ENCODE results near the gene RNF8.
"Not testable (repeated sequence)": the region's sequence is repeated elsewhere in the genome, so short reads cannot be mapped to it uniquely, and the experiment has no call there.

RNF8 gene

DNA sequence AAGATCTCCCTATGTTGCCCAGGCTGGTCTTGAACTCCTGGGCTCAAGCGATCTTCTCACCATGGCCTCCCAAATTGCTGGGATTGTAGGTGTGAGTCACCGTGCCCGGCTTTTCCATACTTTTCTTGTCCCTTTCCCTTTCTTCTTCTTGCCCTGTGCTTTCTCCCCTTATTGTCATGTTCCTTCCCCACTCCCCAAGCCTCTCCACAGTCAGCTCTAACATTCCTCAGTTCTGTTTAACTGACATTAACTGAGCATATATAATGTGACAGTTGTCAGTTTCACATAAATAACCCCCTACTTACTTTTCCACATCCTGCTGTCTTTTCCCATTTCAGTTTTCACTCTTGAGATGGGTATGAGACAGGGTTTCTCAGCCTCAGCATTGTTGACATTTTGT is 9.5 kb upstream of the RNF8 start:
- Histone ChIP-seq H3K27me3 (replicated peaks in 2 of 5; ENCODE audit: control insufficient read depth in 4 of 5, insufficient read depth in 5 of 5, low read length in 4 of 5) (no peaks in the 10 kb centered on the region), H3K27ac (ENCODE audit: insufficient read depth in 1 of 2, low read depth in 1 of 2, low read length in 2 of 2, poor library complexity in 1 of 2, severe bottlenecking in 2 of 2) (no peak overlapping the region), H3K9me3 (ENCODE audit: control extremely low read depth in 1 of 5, control insufficient read depth in 4 of 5, insufficient read depth in 2 of 5, low read depth in 1 of 5, low read length in 4 of 5) (no peaks in the 10 kb centered on the region), H3K4me3 (ENCODE audit: control insufficient read depth in 1 of 7, extremely low read depth in 1 of 7, insufficient read depth in 4 of 7, low read depth in 2 of 7, low read length in 6 of 7) (no peak overlapping the region), H3K4me1 (ENCODE audit: control extremely low read depth in 1 of 4, control insufficient read depth in 4 of 4, insufficient read depth in 4 of 4, low read length in 3 of 4) (no peaks in the 10 kb centered on the region), H3K36me3 (ENCODE audit: control insufficient read depth in 4 of 4, insufficient read depth in 4 of 4, low read length in 3 of 4) (no peaks in the 10 kb centered on the region)
- POLR2A ChIA-PET, result no interaction called here
- WGBS (ENCODE audit: insufficient coverage), result 100% methylated on average over 3 of the region's 3 CpGs
- CTCF ChIA-PET, result interaction anchor here (1.7 kb wide), 1 partner anchor 38 kb away, joined by 5 read pairs; no protein-coding TSS in a partner anchor
- DNase-seq, result no peak

DNA sequence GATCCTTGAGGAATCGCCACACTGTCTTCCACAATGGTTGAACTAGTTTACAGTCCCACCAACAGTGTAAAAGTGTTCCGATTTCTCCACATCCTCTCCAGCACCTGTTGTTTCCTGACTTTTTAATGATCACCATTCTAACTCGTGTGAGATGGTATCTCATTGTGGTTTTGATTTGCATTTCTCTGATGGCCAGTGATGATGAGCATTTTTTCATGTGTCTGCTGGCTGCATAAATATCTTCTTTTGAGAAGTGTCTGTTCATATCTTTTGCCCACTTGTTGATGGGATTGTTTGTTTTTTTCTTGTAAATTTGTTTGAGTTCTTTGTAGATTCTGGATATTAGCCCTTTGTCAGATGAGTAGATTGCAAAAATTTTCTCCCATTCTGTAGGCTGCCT is 8.0 kb upstream of the RNF8 start:
- H3K9me3 ChIP-seq (ENCODE audit: control extremely low read depth in 1 of 5, control insufficient read depth in 4 of 5, insufficient read depth in 2 of 5, low read depth in 1 of 5, low read length in 4 of 5); H3K27ac ChIP-seq (ENCODE audit: insufficient read depth in 1 of 2, low read depth in 1 of 2, low read length in 2 of 2, poor library complexity in 1 of 2, severe bottlenecking in 2 of 2); H3K27me3 ChIP-seq (replicated peaks in 2 of 5; ENCODE audit: control insufficient read depth in 4 of 5, insufficient read depth in 5 of 5, low read length in 4 of 5); DNase-seq; H3K4me3 ChIP-seq (ENCODE audit: control insufficient read depth in 1 of 7, extremely low read depth in 1 of 7, insufficient read depth in 4 of 7, low read depth in 2 of 7, low read length in 6 of 7); H3K36me3 ChIP-seq (ENCODE audit: control insufficient read depth in 4 of 4, insufficient read depth in 4 of 4, low read length in 3 of 4); H3K4me1 ChIP-seq (ENCODE audit: control extremely low read depth in 1 of 4, control insufficient read depth in 4 of 4, insufficient read depth in 4 of 4, low read length in 3 of 4); POLR2A ChIA-PET; CTCF ChIA-PET: not testable (repeated sequence)
- no CpG with 5 or more reads among the region's 3 CpGs for WGBS (ENCODE audit: insufficient coverage)

DNA sequence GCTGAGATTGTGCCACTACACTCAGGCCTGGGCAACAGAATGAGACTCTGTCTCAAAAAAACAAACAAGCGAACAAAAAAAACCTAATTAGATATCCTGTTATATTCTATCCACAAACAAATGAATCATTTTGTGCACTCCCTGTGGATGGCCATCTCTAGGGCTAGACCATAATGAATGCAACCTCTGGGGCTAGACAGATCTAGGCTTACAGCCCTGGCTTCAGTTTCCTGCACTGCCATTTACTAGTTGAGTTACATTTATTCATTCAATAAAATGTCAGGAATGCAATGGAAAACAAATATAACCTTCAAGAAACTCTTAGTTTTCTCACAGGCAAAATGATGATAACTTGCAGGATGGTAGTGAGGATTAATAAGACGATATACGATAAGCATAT is 6.6 kb upstream of the RNF8 start:
- POLR2A ChIA-PET, result no interaction called here
- CTCF ChIA-PET, result no interaction called here
- Histone ChIP-seq H3K36me3 (ENCODE audit: control insufficient read depth in 4 of 4, insufficient read depth in 4 of 4, low read length in 3 of 4) (no peaks in the 10 kb centered on the region), H3K9me3 (ENCODE audit: control extremely low read depth in 1 of 5, control insufficient read depth in 4 of 5, insufficient read depth in 2 of 5, low read depth in 1 of 5, low read length in 4 of 5) (no peaks in the 10 kb centered on the region), H3K27me3 (replicated peaks in 2 of 5; ENCODE audit: control insufficient read depth in 4 of 5, insufficient read depth in 5 of 5, low read length in 4 of 5) (no peaks in the 10 kb centered on the region), H3K4me1 (ENCODE audit: control extremely low read depth in 1 of 4, control insufficient read depth in 4 of 4, insufficient read depth in 4 of 4, low read length in 3 of 4) (no peaks in the 10 kb centered on the region), H3K27ac (ENCODE audit: insufficient read depth in 1 of 2, low read depth in 1 of 2, low read length in 2 of 2, poor library complexity in 1 of 2, severe bottlenecking in 2 of 2) (no peak overlapping the region), H3K4me3 (ENCODE audit: control insufficient read depth in 1 of 7, extremely low read depth in 1 of 7, insufficient read depth in 4 of 7, low read depth in 2 of 7, low read length in 6 of 7) (no peak overlapping the region)
- 100% methylated on average over 2 of the region's 3 CpGs for WGBS (ENCODE audit: insufficient coverage)
- DNase-seq, result no peak

DNA sequence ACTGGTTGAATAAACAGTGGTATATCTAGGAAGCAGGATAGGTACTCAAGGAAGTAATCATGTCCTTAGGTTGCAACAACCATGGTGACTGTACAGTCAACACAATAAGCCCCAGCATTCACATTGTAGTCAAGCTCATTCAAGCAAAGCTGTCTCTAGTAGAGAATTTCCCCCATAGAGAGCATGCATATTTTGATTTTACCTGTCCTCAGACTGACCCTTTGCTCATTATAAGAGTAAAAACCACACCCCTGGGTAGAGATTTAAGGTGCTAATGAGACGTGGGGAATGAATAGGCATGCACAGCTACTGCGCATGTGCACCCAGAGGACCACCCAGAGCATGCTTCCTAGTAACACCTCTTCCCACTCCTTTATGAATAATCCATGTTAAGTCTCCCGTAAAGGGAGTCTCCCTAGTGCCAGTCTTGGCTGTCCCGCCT is 6.1 kb upstream of the RNF8 start:
- H3K27me3 ChIP-seq (replicated peaks in 2 of 5; ENCODE audit: control insufficient read depth in 4 of 5, insufficient read depth in 5 of 5, low read length in 4 of 5), result no peaks in the 10 kb centered on the region
- POLR2A ChIA-PET, result interaction anchor here (0.8 kb wide), 1 partner anchor 33 kb away, joined by 5 read pairs; no protein-coding TSS in a partner anchor
- WGBS (ENCODE audit: insufficient coverage), result 100% methylated on average over 4 of the region's 4 CpGs

DNA sequence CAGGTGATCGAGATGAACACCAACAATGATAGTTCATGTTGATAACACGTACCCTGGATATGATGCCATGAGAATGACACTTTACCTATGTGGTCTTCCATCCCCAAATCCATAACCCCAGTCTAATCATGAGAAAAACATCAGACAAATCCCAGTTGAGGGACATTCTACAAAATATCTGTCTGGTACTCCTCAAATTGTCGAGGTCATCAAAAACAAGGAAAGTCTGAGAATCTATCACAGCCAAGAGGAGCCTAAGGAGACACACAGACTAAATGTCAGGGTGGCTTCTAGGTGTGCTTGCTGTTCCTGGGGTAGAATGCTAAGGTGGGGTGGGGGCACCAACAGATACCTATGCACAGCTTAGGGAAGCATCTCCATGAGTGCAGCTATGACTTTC is 2.8 kb upstream of the RNF8 start:
- Histone ChIP-seq H3K4me3 (ENCODE audit: control insufficient read depth in 1 of 7, extremely low read depth in 1 of 7, insufficient read depth in 4 of 7, low read depth in 2 of 7, low read length in 6 of 7) (no peak overlapping the region), H3K9me3 (ENCODE audit: control extremely low read depth in 1 of 5, control insufficient read depth in 4 of 5, insufficient read depth in 2 of 5, low read depth in 1 of 5, low read length in 4 of 5) (no peaks in the 10 kb centered on the region), H3K4me1 (ENCODE audit: control extremely low read depth in 1 of 4, control insufficient read depth in 4 of 4, insufficient read depth in 4 of 4, low read length in 3 of 4) (peaks cover 4 to 18% (median 12%) of the 10 kb centered on the region in 4 experiments), H3K27me3 (replicated peaks in 2 of 5; ENCODE audit: control insufficient read depth in 4 of 5, insufficient read depth in 5 of 5, low read length in 4 of 5) (no peaks in the 10 kb centered on the region), H3K36me3 (ENCODE audit: control insufficient read depth in 4 of 4, insufficient read depth in 4 of 4, low read length in 3 of 4) (no peaks in the 10 kb centered on the region), H3K27ac (ENCODE audit: insufficient read depth in 1 of 2, low read depth in 1 of 2, low read length in 2 of 2, poor library complexity in 1 of 2, severe bottlenecking in 2 of 2) (no peak overlapping the region)
- 100% methylated on average over 3 of the region's 3 CpGs for WGBS (ENCODE audit: insufficient coverage)
- CTCF ChIA-PET, result no interaction called here
- no peak for DNase-seq
- POLR2A ChIA-PET, result no interaction called here

More for the DNA sequence above, 6.1 kb upstream of the RNF8 start:
- CTCF ChIA-PET, result no interaction called here
- Histone ChIP-seq H3K4me3 (ENCODE audit: control insufficient read depth in 1 of 7, extremely low read depth in 1 of 7, insufficient read depth in 4 of 7, low read depth in 2 of 7, low read length in 6 of 7) (no peak overlapping the region), H3K4me1 (ENCODE audit: control extremely low read depth in 1 of 4, control insufficient read depth in 4 of 4, insufficient read depth in 4 of 4, low read length in 3 of 4) (no peaks in the 10 kb centered on the region), H3K27ac (ENCODE audit: insufficient read depth in 1 of 2, low read depth in 1 of 2, low read length in 2 of 2, poor library complexity in 1 of 2, severe bottlenecking in 2 of 2) (no peak overlapping the region), H3K9me3 (ENCODE audit: control extremely low read depth in 1 of 5, control insufficient read depth in 4 of 5, insufficient read depth in 2 of 5, low read depth in 1 of 5, low read length in 4 of 5) (no peaks in the 10 kb centered on the region), H3K36me3 (ENCODE audit: control insufficient read depth in 4 of 4, insufficient read depth in 4 of 4, low read length in 3 of 4) (no peaks in the 10 kb centered on the region)
- no peak for DNase-seq

DNA sequence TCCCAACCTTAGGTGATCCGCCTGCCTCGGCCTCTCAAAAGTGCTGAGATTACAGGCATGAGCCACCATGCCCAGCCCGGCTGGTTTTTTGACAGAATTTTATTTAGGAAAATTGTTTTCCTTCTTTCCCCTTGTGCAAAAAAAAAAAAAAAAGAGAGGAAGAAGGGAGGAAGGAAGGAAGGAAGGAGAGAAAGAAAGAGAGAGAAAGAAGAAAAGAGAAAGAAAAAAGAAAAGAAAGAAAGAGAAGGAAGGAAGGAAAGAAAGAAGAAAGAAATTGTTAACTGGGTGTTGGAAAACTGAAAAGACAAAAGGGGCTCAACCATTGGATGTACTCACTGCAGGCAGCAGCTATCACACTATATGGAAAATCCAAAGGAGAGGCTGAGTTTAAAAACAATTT is 1.4 kb upstream of the RNF8 start:
- Histone ChIP-seq H3K27me3 (replicated peaks in 2 of 5; ENCODE audit: control insufficient read depth in 4 of 5, insufficient read depth in 5 of 5, low read length in 4 of 5) (no peaks in the 10 kb centered on the region), H3K4me3 (ENCODE audit: control insufficient read depth in 1 of 7, extremely low read depth in 1 of 7, insufficient read depth in 4 of 7, low read depth in 2 of 7, low read length in 6 of 7) (no peak overlapping the region), H3K36me3 (ENCODE audit: control insufficient read depth in 4 of 4, insufficient read depth in 4 of 4, low read length in 3 of 4) (no peaks in the 10 kb centered on the region), H3K4me1 (ENCODE audit: control extremely low read depth in 1 of 4, control insufficient read depth in 4 of 4, insufficient read depth in 4 of 4, low read length in 3 of 4) (peaks cover 4 to 29% (median 14%) of the 10 kb centered on the region in 4 experiments), H3K27ac (ENCODE audit: insufficient read depth in 1 of 2, low read depth in 1 of 2, low read length in 2 of 2, poor library complexity in 1 of 2, severe bottlenecking in 2 of 2) (no peak overlapping the region), H3K9me3 (ENCODE audit: control extremely low read depth in 1 of 5, control insufficient read depth in 4 of 5, insufficient read depth in 2 of 5, low read depth in 1 of 5, low read length in 4 of 5) (no peaks in the 10 kb centered on the region)
- WGBS (ENCODE audit: insufficient coverage), result no CpG with 5 or more reads among the region's 3 CpGs
- DNase-seq, result no peak
- POLR2A ChIA-PET, result no interaction called here
- CTCF ChIA-PET, result no interaction called here

DNA sequence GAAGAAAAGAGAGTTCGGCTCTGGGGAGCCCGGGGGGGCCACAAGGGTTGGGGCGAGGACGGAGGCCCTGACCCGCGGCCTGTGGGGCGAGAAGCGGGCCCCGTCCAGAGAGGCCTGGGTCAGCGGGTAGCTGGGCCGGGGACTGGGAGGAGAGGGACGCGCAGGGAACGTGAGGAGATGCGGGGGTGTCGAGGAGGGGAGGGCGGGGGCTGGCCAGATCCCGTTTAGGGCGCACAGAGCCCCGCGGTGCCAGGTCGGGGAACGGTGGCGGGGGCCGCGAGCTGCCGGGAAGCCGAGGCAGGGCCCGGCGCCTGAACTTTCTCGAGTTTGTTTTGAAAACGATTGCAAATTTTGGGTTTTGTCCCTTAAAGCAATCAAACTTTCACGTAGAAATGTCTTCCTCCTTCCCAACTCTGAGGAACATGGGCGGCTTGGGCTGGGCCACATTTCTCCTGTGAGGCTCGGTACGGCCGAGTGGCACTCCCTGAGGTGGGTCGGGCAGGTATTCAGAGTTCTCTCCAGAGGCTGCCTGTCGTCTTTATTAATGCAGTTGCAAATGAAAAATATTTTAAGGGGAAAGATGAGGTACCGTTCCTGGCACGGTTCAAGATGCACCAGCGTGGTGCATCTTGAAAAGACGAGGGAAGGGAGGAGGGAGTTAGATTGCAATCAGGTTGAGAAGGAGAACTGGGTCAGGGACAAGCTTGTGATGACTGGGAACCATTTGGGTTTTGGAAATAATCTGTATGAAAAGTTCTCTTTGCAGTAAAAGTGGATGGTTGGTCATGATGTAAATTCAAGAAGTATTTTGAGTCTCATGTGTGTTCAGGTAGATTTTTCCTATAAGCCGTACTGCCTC is 972 bp downstream of the RNF8 start:
- CTCF ChIA-PET, result no interaction called here
- H3K4me3 ChIP-seq (ENCODE audit: control insufficient read depth in 1 of 7, extremely low read depth in 1 of 7, insufficient read depth in 4 of 7, low read depth in 2 of 7, low read length in 6 of 7), result peak overlapping the region; percentile 91 to 98 (median 94)
- POLR2A ChIA-PET, result interaction anchor here (0.6 kb wide), 1 partner anchor 594 kb away, joined by 3 read pairs; no protein-coding TSS in a partner anchor
- peaks cover 0 to 1% (median 0%) of the 10 kb centered on the region in 4 experiments for H3K36me3 ChIP-seq (ENCODE audit: control insufficient read depth in 4 of 4, insufficient read depth in 4 of 4, low read length in 3 of 4)
- H3K27me3 ChIP-seq (replicated peaks in 2 of 5; ENCODE audit: control insufficient read depth in 4 of 5, insufficient read depth in 5 of 5, low read length in 4 of 5), result no peaks in the 10 kb centered on the region
- peak overlapping the region; percentile 58 to 87 for H3K27ac ChIP-seq (ENCODE audit: insufficient read depth in 1 of 2, low read depth in 1 of 2, low read length in 2 of 2, poor library complexity in 1 of 2, severe bottlenecking in 2 of 2)
- H3K4me1 ChIP-seq (ENCODE audit: control extremely low read depth in 1 of 4, control insufficient read depth in 4 of 4, insufficient read depth in 4 of 4, low read length in 3 of 4), result peaks cover 6 to 49% (median 19%) of the 10 kb centered on the region in 4 experiments
- 6% methylated on average over 36 of the region's 44 CpGs for WGBS (ENCODE audit: insufficient coverage)
- no peaks in the 10 kb centered on the region for H3K9me3 ChIP-seq (ENCODE audit: control extremely low read depth in 1 of 5, control insufficient read depth in 4 of 5, insufficient read depth in 2 of 5, low read depth in 1 of 5, low read length in 4 of 5)
- DNase-seq, result peak in 1 of 3 donors; percentile 10
